NCI-H82 treated with DMSO at 0.1 percent for 48 hours (cell line): ENCODE data around the gene PCDHA1.

ENCODE experiments used
- DNase-seq: peaks from one replicate; lab custom pipeline; 2025; ENCODE audit not compliant: unreplicated experiment; lab: John Stamatoyannopoulos, UW

Gene PCDHA1

GRCh38 chr5:140986117-140986521 is 200.2 kb downstream of the PCDHA1 start:
- DNase-seq: no peak

- no peak for DNase-seq
Measured at GRCh38 chr5:140988100-140988499, 202.2 kb downstream of the PCDHA1 start.

- DNase-seq: no peak
Measured at GRCh38 chr5:140988608-140989007, 202.7 kb downstream of the PCDHA1 start.

GRCh38 chr5:140989254-140990020 is 203.5 kb downstream of the PCDHA1 start:
- DNase-seq: no peak

- no peak for DNase-seq
Measured at GRCh38 chr5:140992828-140993227, 206.9 kb downstream of the PCDHA1 start.

- no peak for DNase-seq
Measured at GRCh38 chr5:140996060-140996459, 210.1 kb downstream of the PCDHA1 start.

GRCh38 chr5:140998921-140999410 is 213.0 kb downstream of the PCDHA1 start:
- DNase-seq: no peak

- DNase-seq: peak; percentile 33
Measured at GRCh38 chr5:141001446-141001843, 215.5 kb downstream of the PCDHA1 start.

GRCh38 chr5:141001844-141002604 is 216.1 kb downstream of the PCDHA1 start:
- DNase-seq: peak; percentile 69

- DNase-seq: no peak
Measured at GRCh38 chr5:141002605-141002965, 216.6 kb downstream of the PCDHA1 start.

GRCh38 chr5:141003031-141003430 is 217.1 kb downstream of the PCDHA1 start:
- DNase-seq: peak; percentile 49

- DNase-seq: peak; percentile 71
Measured at GRCh38 chr5:141003791-141004611, 218.1 kb downstream of the PCDHA1 start.

GRCh38 chr5:141007791-141008190 is 221.9 kb downstream of the PCDHA1 start:
- no peak for DNase-seq

- no peak for DNase-seq
Measured at GRCh38 chr5:141010047-141010793, 224.3 kb downstream of the PCDHA1 start.

- DNase-seq: no peak
Measured at GRCh38 chr5:141017943-141018342, 232.0 kb downstream of the PCDHA1 start.

- no peak for DNase-seq
Measured at GRCh38 chr5:141022384-141022783, 236.4 kb downstream of the PCDHA1 start.

GRCh38 chr5:141031006-141031405 is 245.1 kb downstream of the PCDHA1 start:
- no peak for DNase-seq

GRCh38 chr5:141032626-141033025 is 246.7 kb downstream of the PCDHA1 start:
- DNase-seq: no peak

- DNase-seq: no peak
Measured at GRCh38 chr5:141039061-141039460, 253.1 kb downstream of the PCDHA1 start.

GRCh38 chr5:141039517-141039916 is 253.6 kb downstream of the PCDHA1 start:
- peak; percentile 33 for DNase-seq
